Activated B cell treated with CpG ODN at 0.5 μM for 24 hours (primary cell): ENCODE results near the gene MESD. TPM values are rescaled to one million over a fixed set of nuclear protein-coding genes. Genes with fewer than 3 reads are reported as not detected.

Source experiments
- ATAC-seq: fragments of 200-7000 bp; cut with Tn5 transposase; one replicate; pipeline ENCODE4 v1.10.0; 2021; ENCODE audit warnings: low read depth, mild to moderate bottlenecking, moderate library complexity
- CTCF ChIA-PET: fragments of 350-600 bp; sonication (Branson Sonifier 250); formaldehyde crosslinking; loops from one replicate; lab custom pipeline; 2021; ENCODE audit warnings: antibody characterized with exemption; lab: Charles Lee
- POLR2A ChIA-PET: fragments of 350-600 bp; sonication (Branson Sonifier 250); formaldehyde crosslinking; loops from one replicate; lab custom pipeline; 2021; ENCODE audit warnings: antibody characterized with exemption; lab: Charles Lee
- DNase-seq: peaks from one replicate; pipeline ENCODE4 v3.0.0; 2022
- H3K27ac Mint-ChIP-seq: one replicate; pipeline ENCODE4 v1.8.0; 2020; ENCODE audit warnings: mixed read lengths
- H3K27me3 Mint-ChIP-seq: one replicate; pipeline ENCODE4 v1.8.0; 2021; ENCODE audit warnings: mixed read lengths
- H3K36me3 Mint-ChIP-seq: one replicate; pipeline ENCODE4 v1.8.0; 2021; ENCODE audit warnings: low read depth, mixed read lengths
- H3K4me1 Mint-ChIP-seq: one replicate; pipeline ENCODE4 v1.8.0; 2021; ENCODE audit warnings: mixed read lengths
- H3K4me3 Mint-ChIP-seq: one replicate; pipeline ENCODE4 v1.8.0; 2020; ENCODE audit warnings: mild to moderate bottlenecking, mixed read lengths
- H3K9me3 Mint-ChIP-seq: one replicate; pipeline ENCODE4 v1.8.0; 2020; ENCODE audit warnings: mixed read lengths
- intact Hi-C: fragments of 100-400 bp; cut with micrococcal nuclease; formaldehyde crosslinking; loops from one replicate; pipeline ENCODE4 v1.15.1; 2024
- total RNA-seq: library from RNA; stranded (reverse); gene quantifications from 2 replicates; pipeline ENCODE4 v1.2.3, GENCODE V29; 2022
- TF ChIP-seq, protein P1 (sequence below): fragments of 200-600 bp; IDR thresholded peaks from one replicate; pipeline ENCODE4 v1.8.0; 2022; ENCODE audit warnings: antibody characterized with exemption, mild to moderate bottlenecking

The MESD gene
- total RNA-seq, 1 donor from 2014 or later = 23.8 TPM

DNA sequence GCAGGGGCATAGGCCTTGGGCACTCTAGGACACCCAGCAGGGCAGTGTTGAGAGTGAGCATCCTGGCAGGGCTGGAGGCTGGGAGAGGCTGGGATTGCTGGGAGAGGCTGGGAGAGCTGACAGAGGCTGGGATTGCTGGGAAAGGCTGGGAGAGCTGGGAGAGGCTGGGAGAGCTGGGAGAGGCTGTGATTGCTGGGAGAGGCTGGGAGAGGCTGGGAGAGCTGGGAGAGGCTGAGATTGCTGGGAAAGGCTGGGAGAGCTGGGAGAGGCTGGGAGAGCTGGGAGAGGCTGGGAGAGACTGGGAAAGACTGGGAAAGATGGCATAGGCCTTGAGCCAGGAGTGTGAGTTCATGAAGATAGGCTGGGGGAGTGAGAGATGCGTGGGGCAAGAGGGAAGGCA is 77.8 kb downstream of the MESD start:
- H3K4me3 Mint-ChIP-seq = no peak overlapping the region
- H3K27me3 Mint-ChIP-seq = no peaks in the 10 kb centered on the region
- POLR2A ChIA-PET = no interaction called here
- H3K9me3 Mint-ChIP-seq = no peaks in the 10 kb centered on the region
- ATAC-seq = no peak
- no peak for DNase-seq
- CTCF ChIA-PET = no interaction called here
- intact Hi-C loops = no loop called here
- H3K27ac Mint-ChIP-seq = no peak overlapping the region
- H3K36me3 Mint-ChIP-seq = peaks cover 8% of the 10 kb centered on the region
- no peaks in the 10 kb centered on the region for H3K4me1 Mint-ChIP-seq
- TF ChIP-seq, protein P1, sequence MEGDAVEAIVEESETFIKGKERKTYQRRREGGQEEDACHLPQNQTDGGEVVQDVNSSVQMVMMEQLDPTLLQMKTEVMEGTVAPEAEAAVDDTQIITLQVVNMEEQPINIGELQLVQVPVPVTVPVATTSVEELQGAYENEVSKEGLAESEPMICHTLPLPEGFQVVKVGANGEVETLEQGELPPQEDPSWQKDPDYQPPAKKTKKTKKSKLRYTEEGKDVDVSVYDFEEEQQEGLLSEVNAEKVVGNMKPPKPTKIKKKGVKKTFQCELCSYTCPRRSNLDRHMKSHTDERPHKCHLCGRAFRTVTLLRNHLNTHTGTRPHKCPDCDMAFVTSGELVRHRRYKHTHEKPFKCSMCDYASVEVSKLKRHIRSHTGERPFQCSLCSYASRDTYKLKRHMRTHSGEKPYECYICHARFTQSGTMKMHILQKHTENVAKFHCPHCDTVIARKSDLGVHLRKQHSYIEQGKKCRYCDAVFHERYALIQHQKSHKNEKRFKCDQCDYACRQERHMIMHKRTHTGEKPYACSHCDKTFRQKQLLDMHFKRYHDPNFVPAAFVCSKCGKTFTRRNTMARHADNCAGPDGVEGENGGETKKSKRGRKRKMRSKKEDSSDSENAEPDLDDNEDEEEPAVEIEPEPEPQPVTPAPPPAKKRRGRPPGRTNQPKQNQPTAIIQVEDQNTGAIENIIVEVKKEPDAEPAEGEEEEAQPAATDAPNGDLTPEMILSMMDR = no peak

DNA sequence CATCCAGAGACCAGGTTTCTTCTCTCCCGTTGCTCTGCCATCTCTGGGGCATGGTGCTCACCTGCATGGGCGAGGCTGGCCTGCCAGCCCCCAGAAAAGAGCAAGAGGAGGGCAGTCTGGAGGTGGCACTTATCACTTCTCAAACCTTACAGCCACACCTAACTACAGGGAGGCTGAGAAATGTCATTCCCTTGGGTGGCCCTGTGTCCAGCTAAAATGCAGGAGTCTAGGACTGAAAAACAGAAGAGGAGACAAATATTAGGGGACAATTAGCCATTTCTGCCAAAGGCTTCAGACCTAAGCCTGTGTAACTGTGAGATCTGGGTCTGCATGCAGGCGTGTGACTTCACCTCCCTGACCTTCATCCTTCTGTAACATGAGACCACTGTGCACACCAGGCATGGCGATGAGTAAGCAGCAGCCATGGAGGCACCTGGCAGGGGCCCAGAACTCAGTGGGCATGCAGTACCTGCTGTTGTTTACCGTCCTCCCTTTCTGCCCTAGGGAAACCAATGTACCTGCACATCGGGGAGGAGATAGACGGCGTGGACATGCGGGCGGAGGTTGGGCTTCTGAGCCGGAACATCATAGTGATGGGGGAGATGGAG is 83.4 kb downstream of the MESD start:
- no peaks in the 10 kb centered on the region for H3K27me3 Mint-ChIP-seq
- H3K4me3 Mint-ChIP-seq = no peak overlapping the region
- peaks cover 11% of the 10 kb centered on the region for H3K36me3 Mint-ChIP-seq
- H3K4me1 Mint-ChIP-seq = no peaks in the 10 kb centered on the region
- DNase-seq = no peak
- POLR2A ChIA-PET = no interaction called here
- TF ChIP-seq, protein P1 = no peak
- no peaks in the 10 kb centered on the region for H3K9me3 Mint-ChIP-seq
- intact Hi-C loops = no loop called here
- H3K27ac Mint-ChIP-seq = no peak overlapping the region
- ATAC-seq = no peak
- CTCF ChIA-PET = no interaction called here

DNA sequence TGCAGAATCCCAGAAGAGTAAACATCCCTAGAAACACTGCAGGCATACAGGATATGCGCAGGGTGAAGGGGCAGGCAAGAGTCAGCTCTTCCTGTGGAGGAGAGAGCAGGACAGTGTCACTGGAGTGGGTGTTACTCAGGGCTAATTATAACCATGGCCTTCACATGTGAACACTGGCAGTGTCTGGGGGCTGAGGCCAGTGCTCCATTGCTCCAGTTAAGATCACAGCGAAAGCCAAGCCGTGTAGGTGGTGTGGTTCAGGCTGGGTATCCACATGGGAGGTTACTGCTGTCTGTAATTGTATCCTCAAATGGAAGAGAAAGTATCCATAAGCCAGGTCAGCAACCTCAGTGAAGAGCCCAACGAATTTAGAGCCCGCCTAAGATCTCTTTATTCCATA is 84.6 kb downstream of the MESD start:
- Mint-ChIP-seq H3K27me3 (no peaks in the 10 kb centered on the region), H3K27ac (no peak overlapping the region), H3K4me1 (no peaks in the 10 kb centered on the region), H3K9me3 (no peaks in the 10 kb centered on the region), H3K36me3 (peaks cover 11% of the 10 kb centered on the region), H3K4me3 (no peak overlapping the region)
- TF ChIP-seq, protein P1 = no peak
- intact Hi-C loops = no loop called here
- POLR2A ChIA-PET = no interaction called here
- CTCF ChIA-PET = no interaction called here
- ATAC-seq = no peak
- DNase-seq = no peak

DNA sequence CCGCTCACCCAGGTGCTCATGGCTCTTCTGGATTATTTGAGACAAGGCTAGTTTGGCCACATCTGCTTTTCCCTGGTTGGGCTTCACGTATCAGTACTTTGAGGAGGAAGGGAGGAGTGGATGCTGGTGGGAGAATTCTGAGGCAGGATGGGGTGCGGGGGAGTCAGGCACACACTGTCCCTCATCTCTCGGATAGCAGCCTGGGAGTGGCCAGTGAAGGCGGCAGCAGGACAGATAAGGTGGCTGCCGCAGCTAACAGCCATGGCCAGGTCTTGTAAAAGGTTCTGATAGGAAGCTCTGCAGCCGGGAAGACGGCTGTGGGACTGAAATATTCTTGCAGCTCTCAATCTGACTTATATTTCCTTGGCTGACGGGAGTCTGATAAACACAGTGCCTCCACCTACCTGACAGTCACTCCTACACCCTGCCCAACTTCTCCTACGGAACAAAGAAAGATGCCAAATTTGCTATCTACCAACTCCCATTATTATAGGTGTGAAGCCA is 87.3 kb downstream of the MESD start:
- ChIA-PET POLR2A (no interaction called here), CTCF (no interaction called here)
- Mint-ChIP-seq H3K27ac (no peak overlapping the region), H3K36me3 (peaks cover 2% of the 10 kb centered on the region), H3K27me3 (no peaks in the 10 kb centered on the region), H3K4me1 (no peaks in the 10 kb centered on the region), H3K4me3 (no peak overlapping the region), H3K9me3 (no peaks in the 10 kb centered on the region)
- ATAC-seq (no peak), DNase-seq (no peak)
- TF ChIP-seq, protein P1 = no peak
- intact Hi-C loops = no loop called here

DNA sequence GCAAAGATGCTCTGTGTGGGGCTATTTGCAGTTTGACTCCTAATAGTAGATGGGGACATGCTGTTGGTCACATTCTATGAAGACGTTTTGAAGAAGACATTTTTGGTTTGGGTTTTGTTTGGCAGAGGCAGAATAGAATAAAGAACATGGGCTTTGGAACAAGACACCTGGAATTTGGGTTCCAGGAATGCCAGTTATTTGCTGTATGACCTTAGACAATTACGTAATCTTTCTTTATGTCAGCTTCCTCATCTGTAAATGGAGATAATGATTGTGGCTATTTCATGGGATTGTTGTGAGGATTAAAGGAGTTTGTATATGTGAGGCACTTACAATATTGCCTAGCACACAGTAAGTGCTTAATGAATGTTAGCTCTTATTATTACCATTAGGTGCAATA is 91.6 kb downstream of the MESD start:
- ATAC-seq = no peak
- POLR2A ChIA-PET = no interaction called here

More for the DNA sequence above, 91.6 kb downstream of the MESD start:
- Mint-ChIP-seq H3K9me3 (peaks cover 5% of the 10 kb centered on the region), H3K4me3 (no peak overlapping the region), H3K27me3 (no peaks in the 10 kb centered on the region), H3K36me3 (peaks cover 11% of the 10 kb centered on the region), H3K27ac (no peak overlapping the region), H3K4me1 (no peaks in the 10 kb centered on the region)
- CTCF ChIA-PET = no interaction called here
- TF ChIP-seq, protein P1 = no peak
- intact Hi-C loops = no loop called here
- no peak for DNase-seq

Other genes starting within 250 kb of the MESD start
- gene CEMIP, start 210.4 kb downstream of the MESD start, total RNA-seq = 0.51 TPM in 1 of 2 replicates, not detected in the other
- 25.7 TPM in 2 replicates for gene TLNRD1, start 11.1 kb upstream of the MESD start, total RNA-seq
- 0.18 TPM in 1 of 2 replicates, not detected in the other for gene CFAP161, start 144.5 kb upstream of the MESD start, total RNA-seq
- gene IL16, start 207.1 kb upstream of the MESD start, total RNA-seq = 205 and 206 TPM in 2 replicates